Cerebellar nuclear complex (tissue), 1 donor: ENCODE data around the gene CEP295NL.
"Not testable (repeated sequence)": the region's sequence is repeated elsewhere in the genome, so short reads cannot be mapped to it uniquely, and the experiment has no call there.

Experiments
- DNase-seq, 2 experiments: peaks; one replicate each; lab custom pipeline; 2025; lab: John Stamatoyannopoulos, UW

Gene CEP295NL

GRCh38 chr17:78929908-78930775 lies 27.1 kb upstream of the CEP295NL start:
- no peak for DNase-seq

- no peak for DNase-seq
Measured at GRCh38 chr17:78925662-78926555, 22.9 kb upstream of the CEP295NL start.

GRCh38 chr17:78925234-78925633 lies 22.2 kb upstream of the CEP295NL start, which contains the start of gene TIMP2:
TSS of gene TIMP2 (minus strand) at chr17:78925387. CDS start at chr17:78925088, 299 bp downstream.
- DNase-seq: no peak

- DNase-seq: no peak
Measured at GRCh38 chr17:78924481-78925151, 21.6 kb upstream of the CEP295NL start.

- no peak for DNase-seq
Measured at GRCh38 chr17:78923660-78924453, 20.9 kb upstream of the CEP295NL start.

- no peak for DNase-seq
Measured at GRCh38 chr17:78922816-78923498, 20.0 kb upstream of the CEP295NL start.

- DNase-seq: peak; percentile 55 to 73
Measured at GRCh38 chr17:78921437-78921971, 18.5 kb upstream of the CEP295NL start.

- DNase-seq: no peak
Measured at GRCh38 chr17:78920528-78920927, 17.5 kb upstream of the CEP295NL start.

GRCh38 chr17:78919861-78920450 lies 17.0 kb upstream of the CEP295NL start:
- no peak for DNase-seq

- no peak for DNase-seq
Measured at GRCh38 chr17:78918979-78919378, 16.0 kb upstream of the CEP295NL start.

- no peak for DNase-seq
Measured at GRCh38 chr17:78917451-78918275, 14.7 kb upstream of the CEP295NL start.

GRCh38 chr17:78915872-78916632 lies 13.1 kb upstream of the CEP295NL start:
- no peak for DNase-seq

GRCh38 chr17:78913115-78913514 lies 10.1 kb upstream of the CEP295NL start:
- no peak for DNase-seq

GRCh38 chr17:78912082-78912481 lies 9.1 kb upstream of the CEP295NL start:
- no peak for DNase-seq

- not testable (repeated sequence) for DNase-seq
Measured at GRCh38 chr17:78911543-78911942, 8.5 kb upstream of the CEP295NL start.

- DNase-seq: no peak
Measured at GRCh38 chr17:78910497-78911284, 7.7 kb upstream of the CEP295NL start.

- DNase-seq: no peak
Measured at GRCh38 chr17:78908426-78908825, 5.4 kb upstream of the CEP295NL start.

- DNase-seq: no peak
Measured at GRCh38 chr17:78905541-78905940, 2.5 kb upstream of the CEP295NL start.
